ENCODE measurements around the gene RMND1. TPM values are rescaled to one million over a fixed set of nuclear protein-coding genes. Genes with fewer than 3 reads are reported as not detected.

The RMND1 gene
- total RNA-seq, 2 experiments from 2014 or later = 6.5 to 7.5 TPM

DNA sequence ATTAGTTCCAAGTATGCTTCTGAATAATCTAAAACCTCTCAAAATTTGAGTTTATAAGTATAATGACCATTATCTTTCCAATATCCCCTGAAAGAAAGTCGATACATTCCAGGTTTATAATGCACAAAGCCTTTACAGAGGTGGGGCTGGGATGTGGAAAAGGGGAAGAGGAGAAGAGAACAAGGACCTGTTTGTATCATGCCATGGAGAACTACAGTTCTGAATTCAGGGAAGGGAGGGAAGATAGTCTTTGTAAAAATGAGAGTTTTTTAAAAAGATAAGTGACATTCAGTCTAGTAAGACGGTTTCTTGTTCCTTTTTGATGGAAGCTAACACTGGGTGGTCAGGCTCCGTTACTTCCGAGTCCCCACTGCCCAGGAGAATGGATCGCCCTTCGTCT, 86.7 kb downstream of the RMND1 start:
- Mint-ChIP-seq H3K36me3 (ENCODE audit: low read depth) (peaks cover 79% of the 10 kb centered on the region), H3K27ac (no peak overlapping the region), H3K27me3 (no peaks in the 10 kb centered on the region), H3K4me3 (no peak overlapping the region), H3K4me1 (ENCODE audit: low read depth) (no peaks in the 10 kb centered on the region), H3K9me3 (no peaks in the 10 kb centered on the region)
- CTCF ChIA-PET = interaction anchor here (1.1 kb wide), 1 partner anchor 14 kb away, joined by 4 read pairs; no protein-coding TSS in a partner anchor
- no peak overlapping the region for H3K27ac ChIP-seq (ENCODE audit: low read depth in 1 of 2, low read length in 2 of 2)
- H3K27me3 ChIP-seq (ENCODE audit: control insufficient read depth in 1 of 2, insufficient read depth in 2 of 2, low read length in 2 of 2) = no peaks in the 10 kb centered on the region
- DNase-seq (no peak), ATAC-seq (ENCODE audit: poor library complexity) (no peak)
- no peaks in the 10 kb centered on the region for H3K9me3 ChIP-seq (ENCODE audit: control insufficient read depth in 1 of 2, insufficient read depth in 1 of 2, low read length in 2 of 2)
- no peak overlapping the region for H3K4me3 ChIP-seq (ENCODE audit: low read length)
- intact Hi-C loops (cut with DNase I, micrococcal nuclease) = no loop called here
- H3K36me3 ChIP-seq (ENCODE audit: insufficient read depth, low read length) = peaks cover 48% of the 10 kb centered on the region
- no peaks in the 10 kb centered on the region for H3K4me1 ChIP-seq (ENCODE audit: insufficient read depth, low read length)
- TF ChIP-seq, protein P1, sequence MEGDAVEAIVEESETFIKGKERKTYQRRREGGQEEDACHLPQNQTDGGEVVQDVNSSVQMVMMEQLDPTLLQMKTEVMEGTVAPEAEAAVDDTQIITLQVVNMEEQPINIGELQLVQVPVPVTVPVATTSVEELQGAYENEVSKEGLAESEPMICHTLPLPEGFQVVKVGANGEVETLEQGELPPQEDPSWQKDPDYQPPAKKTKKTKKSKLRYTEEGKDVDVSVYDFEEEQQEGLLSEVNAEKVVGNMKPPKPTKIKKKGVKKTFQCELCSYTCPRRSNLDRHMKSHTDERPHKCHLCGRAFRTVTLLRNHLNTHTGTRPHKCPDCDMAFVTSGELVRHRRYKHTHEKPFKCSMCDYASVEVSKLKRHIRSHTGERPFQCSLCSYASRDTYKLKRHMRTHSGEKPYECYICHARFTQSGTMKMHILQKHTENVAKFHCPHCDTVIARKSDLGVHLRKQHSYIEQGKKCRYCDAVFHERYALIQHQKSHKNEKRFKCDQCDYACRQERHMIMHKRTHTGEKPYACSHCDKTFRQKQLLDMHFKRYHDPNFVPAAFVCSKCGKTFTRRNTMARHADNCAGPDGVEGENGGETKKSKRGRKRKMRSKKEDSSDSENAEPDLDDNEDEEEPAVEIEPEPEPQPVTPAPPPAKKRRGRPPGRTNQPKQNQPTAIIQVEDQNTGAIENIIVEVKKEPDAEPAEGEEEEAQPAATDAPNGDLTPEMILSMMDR (IDR thresholded peaks at IDR 0.05) = no peak
- POLR2A ChIA-PET = no interaction called here

DNA sequence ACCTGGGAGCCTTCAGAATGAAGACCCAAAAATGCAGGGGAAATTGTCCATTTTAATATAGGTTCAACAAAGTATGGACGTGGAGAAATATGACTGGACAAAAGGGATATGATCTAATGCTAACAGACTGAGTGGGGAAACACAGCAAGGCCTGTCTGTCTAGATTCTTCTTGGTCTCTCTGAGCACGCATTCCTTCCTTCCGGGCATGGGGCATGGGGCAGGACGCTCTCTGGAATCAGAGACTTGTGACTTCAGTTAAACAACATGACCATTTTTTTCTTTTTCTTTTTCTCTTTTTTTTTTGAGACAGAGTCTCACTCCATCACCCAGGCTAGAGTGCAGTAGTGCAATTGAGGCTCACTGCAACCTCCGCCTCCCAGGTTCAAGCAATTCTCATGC, 92.4 kb downstream of the RMND1 start:
- DNase-seq = no peak
- H3K4me3 ChIP-seq (ENCODE audit: low read length) = no peak overlapping the region
- no peaks in the 10 kb centered on the region for H3K9me3 Mint-ChIP-seq
- no peaks in the 10 kb centered on the region for H3K4me1 ChIP-seq (ENCODE audit: insufficient read depth, low read length)
- H3K9me3 ChIP-seq (ENCODE audit: control insufficient read depth in 1 of 2, insufficient read depth in 1 of 2, low read length in 2 of 2) = no peaks in the 10 kb centered on the region
- intact Hi-C loops (cut with DNase I, micrococcal nuclease) = no loop called here
- H3K36me3 Mint-ChIP-seq (ENCODE audit: low read depth) = peaks cover 35% of the 10 kb centered on the region
- H3K4me3 Mint-ChIP-seq = no peak overlapping the region
- H3K27me3 Mint-ChIP-seq = no peaks in the 10 kb centered on the region
- no peak for ATAC-seq (ENCODE audit: poor library complexity)
- no peak overlapping the region for H3K27ac Mint-ChIP-seq
- H3K27me3 ChIP-seq (ENCODE audit: control insufficient read depth in 1 of 2, insufficient read depth in 2 of 2, low read length in 2 of 2) = no peaks in the 10 kb centered on the region
- CTCF ChIA-PET = no interaction called here
- H3K36me3 ChIP-seq (ENCODE audit: insufficient read depth, low read length) = peaks cover 19% of the 10 kb centered on the region
- POLR2A ChIA-PET = interaction anchor here (0.6 kb wide), 1 partner anchor 47 kb away, joined by 3 read pairs; no protein-coding TSS in a partner anchor
- TF ChIP-seq, protein P1 (IDR thresholded peaks at IDR 0.05) = no peak
- H3K27ac ChIP-seq (ENCODE audit: low read depth in 1 of 2, low read length in 2 of 2) = no peak overlapping the region
- H3K4me1 Mint-ChIP-seq (ENCODE audit: low read depth) = peaks cover 14% of the 10 kb centered on the region

DNA sequence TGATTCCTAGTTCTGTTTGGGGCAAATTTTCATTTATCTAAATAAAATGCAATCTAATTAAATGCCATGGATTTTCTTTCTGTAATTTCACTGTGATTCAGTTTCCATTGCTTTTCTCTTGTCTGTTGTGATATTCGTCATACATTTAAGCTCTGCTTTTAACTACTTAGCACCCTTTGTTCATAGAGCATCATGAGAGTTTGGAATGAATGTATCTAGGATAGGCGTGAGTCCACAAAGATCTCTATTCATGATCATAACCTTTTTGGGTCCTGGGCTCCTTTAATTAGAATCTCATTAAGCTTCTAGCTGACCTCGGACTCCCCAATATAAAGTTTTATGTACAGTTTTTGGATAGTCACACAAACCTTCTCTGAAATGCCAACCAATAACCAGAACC, 93.5 kb downstream of the RMND1 start:
- ChIA-PET CTCF (interaction anchor here (2.3 kb wide), 1 partner anchor 34 kb away, joined by 8 read pairs; no protein-coding TSS in a partner anchor), POLR2A (interaction anchor here (0.9 to 2.8 kb wide), 2 partner anchors 17 to 32 kb away, joined by 3 to 15 read pairs; no protein-coding TSS in a partner anchor)
- Histone ChIP-seq H3K9me3 (ENCODE audit: control insufficient read depth in 1 of 2, insufficient read depth in 1 of 2, low read length in 2 of 2) (no peaks in the 10 kb centered on the region), H3K4me3 (ENCODE audit: low read length) (no peak overlapping the region), H3K36me3 (ENCODE audit: insufficient read depth, low read length) (peaks cover 19% of the 10 kb centered on the region), H3K27me3 (ENCODE audit: control insufficient read depth in 1 of 2, insufficient read depth in 2 of 2, low read length in 2 of 2) (no peaks in the 10 kb centered on the region), H3K4me1 (ENCODE audit: insufficient read depth, low read length) (no peaks in the 10 kb centered on the region), H3K27ac (ENCODE audit: low read depth in 1 of 2, low read length in 2 of 2) (no peak overlapping the region)
- Mint-ChIP-seq H3K4me3 (no peak overlapping the region), H3K27ac (no peak overlapping the region), H3K36me3 (ENCODE audit: low read depth) (peaks cover 27% of the 10 kb centered on the region), H3K9me3 (no peaks in the 10 kb centered on the region), H3K27me3 (no peaks in the 10 kb centered on the region), H3K4me1 (ENCODE audit: low read depth) (peaks cover 14% of the 10 kb centered on the region)
- DNase-seq (no peak), ATAC-seq (ENCODE audit: poor library complexity) (no peak)
- intact Hi-C loops (cut with DNase I, micrococcal nuclease) = no loop called here
- TF ChIP-seq, protein P1 (IDR thresholded peaks at IDR 0.05) = no peak
